Measurements from ENCODE around the gene IGF2R. TPM values are rescaled to one million over a fixed set of nuclear protein-coding genes. Genes with fewer than 3 reads are reported as not detected.
"Not testable (repeated sequence)": the region's sequence is repeated elsewhere in the genome, so short reads cannot be mapped to it uniquely, and the experiment has no call there.

IGF2R gene
- total RNA-seq, 1 donor from 2014 or later, result 247 TPM

DNA sequence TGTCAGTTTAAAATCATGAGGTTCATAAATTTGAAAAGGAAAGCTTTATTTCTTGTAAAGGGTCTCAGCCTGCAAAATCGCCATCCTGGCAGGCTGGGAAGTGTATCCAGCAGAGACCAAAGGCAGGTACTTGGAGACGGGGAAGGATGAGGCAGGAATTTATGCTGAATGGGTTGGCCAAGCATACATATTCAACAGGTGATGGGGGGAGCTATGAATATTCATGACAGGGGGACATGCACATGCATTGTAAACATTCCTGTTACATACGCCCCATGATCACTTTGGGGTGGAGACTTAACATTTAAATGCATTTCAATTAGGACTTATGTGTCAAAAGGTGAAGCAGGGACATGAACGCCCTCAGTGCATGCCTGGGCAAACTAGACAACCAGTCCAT is 142.9 kb downstream of the IGF2R start:
- H3K4me1 Mint-ChIP-seq (ENCODE audit: low read depth), result no peaks in the 10 kb centered on the region
- no peak for TF ChIP-seq CTCF (IDR thresholded peaks at IDR 0.05)
- no peaks in the 10 kb centered on the region for H3K27me3 Mint-ChIP-seq (ENCODE audit: low read depth)
- H3K4me3 Mint-ChIP-seq (ENCODE audit: unreplicated experiment), result no peak overlapping the region
- no peaks in the 10 kb centered on the region for H3K9me3 Mint-ChIP-seq (ENCODE audit: low read depth)
- no peak overlapping the region for H3K27ac Mint-ChIP-seq (ENCODE audit: unreplicated experiment)
- no peak for DNase-seq (ENCODE audit: low spot score)
- peaks cover 18% of the 10 kb centered on the region for H3K36me3 Mint-ChIP-seq (ENCODE audit: low read depth)

GRCh38 chr6:160112628-160113299 is 143.9 kb downstream of the IGF2R start:
- Mint-ChIP-seq H3K27ac (ENCODE audit: unreplicated experiment) (no peak overlapping the region), H3K4me1 (ENCODE audit: low read depth) (no peaks in the 10 kb centered on the region), H3K36me3 (ENCODE audit: low read depth) (peaks cover 17% of the 10 kb centered on the region), H3K27me3 (ENCODE audit: low read depth) (no peaks in the 10 kb centered on the region), H3K9me3 (ENCODE audit: low read depth) (no peaks in the 10 kb centered on the region), H3K4me3 (ENCODE audit: unreplicated experiment) (no peak overlapping the region)
- DNase-seq (ENCODE audit: low spot score), result no peak
- TF ChIP-seq CTCF (IDR thresholded peaks at IDR 0.05), result no peak

GRCh38 chr6:160114536-160114935 is 145.7 kb downstream of the IGF2R start:
- not testable (repeated sequence) for H3K27me3 Mint-ChIP-seq (ENCODE audit: low read depth); H3K4me3 Mint-ChIP-seq (ENCODE audit: unreplicated experiment); H3K4me1 Mint-ChIP-seq (ENCODE audit: low read depth); H3K27ac Mint-ChIP-seq (ENCODE audit: unreplicated experiment); DNase-seq (ENCODE audit: low spot score); H3K9me3 Mint-ChIP-seq (ENCODE audit: low read depth)
- peaks cover 14% of the 10 kb centered on the region for H3K36me3 Mint-ChIP-seq (ENCODE audit: low read depth)

DNA sequence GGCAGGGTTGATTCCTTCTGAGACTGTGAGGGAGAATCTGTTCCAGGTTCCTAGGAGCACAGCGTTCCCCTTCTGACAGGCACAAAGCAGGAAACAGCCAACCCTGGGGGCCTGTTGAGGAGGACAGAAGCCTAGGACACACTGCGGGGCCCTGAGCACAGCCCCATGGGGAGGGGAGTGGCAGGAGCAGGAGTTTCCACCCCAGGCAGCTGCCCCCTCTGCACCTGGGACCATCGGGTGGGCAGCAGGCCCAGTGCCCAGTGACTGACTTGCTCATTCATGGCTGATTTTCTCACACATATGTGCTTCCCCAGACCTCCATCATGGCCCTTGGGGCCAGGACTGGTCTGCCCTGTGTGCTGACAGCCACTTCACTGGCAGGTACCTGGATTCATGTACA is 146.5 kb downstream of the IGF2R start:
- Mint-ChIP-seq H3K36me3 (ENCODE audit: low read depth) (peaks cover 14% of the 10 kb centered on the region), H3K4me1 (ENCODE audit: low read depth) (peaks cover 10% of the 10 kb centered on the region), H3K9me3 (ENCODE audit: low read depth) (no peaks in the 10 kb centered on the region), H3K4me3 (ENCODE audit: unreplicated experiment) (no peak overlapping the region), H3K27ac (ENCODE audit: unreplicated experiment) (no peak overlapping the region), H3K27me3 (ENCODE audit: low read depth) (no peaks in the 10 kb centered on the region)
- no peak for TF ChIP-seq CTCF (IDR thresholded peaks at IDR 0.05)
- DNase-seq (ENCODE audit: low spot score), result no peak

DNA sequence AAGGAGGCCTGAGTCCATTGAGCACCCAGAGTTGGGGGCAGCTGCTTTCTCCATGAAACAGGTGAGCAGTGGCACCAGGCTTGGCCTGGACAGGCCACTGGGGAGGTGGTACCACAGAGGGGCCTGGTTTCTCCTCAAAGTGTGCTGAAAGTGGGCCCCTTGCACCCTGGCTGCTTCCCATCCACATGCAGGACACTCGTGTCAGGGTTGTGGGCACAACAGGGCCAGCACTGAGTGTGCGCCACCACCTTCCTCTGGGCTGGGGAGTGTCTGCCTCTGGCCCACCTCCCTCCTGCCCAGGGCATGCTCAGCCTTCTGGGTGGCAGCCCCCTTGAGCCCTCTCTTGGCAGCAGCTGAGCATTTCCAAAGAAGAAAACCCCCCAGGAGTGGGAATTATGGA is 147.5 kb downstream of the IGF2R start:
- Mint-ChIP-seq H3K27ac (ENCODE audit: unreplicated experiment) (no peak overlapping the region), H3K36me3 (ENCODE audit: low read depth) (peaks cover 14% of the 10 kb centered on the region), H3K4me3 (ENCODE audit: unreplicated experiment) (no peak overlapping the region), H3K4me1 (ENCODE audit: low read depth) (peaks cover 10% of the 10 kb centered on the region), H3K9me3 (ENCODE audit: low read depth) (no peaks in the 10 kb centered on the region), H3K27me3 (ENCODE audit: low read depth) (no peaks in the 10 kb centered on the region)
- TF ChIP-seq CTCF (IDR thresholded peaks at IDR 0.05), result no peak
- DNase-seq (ENCODE audit: low spot score), result no peak

DNA sequence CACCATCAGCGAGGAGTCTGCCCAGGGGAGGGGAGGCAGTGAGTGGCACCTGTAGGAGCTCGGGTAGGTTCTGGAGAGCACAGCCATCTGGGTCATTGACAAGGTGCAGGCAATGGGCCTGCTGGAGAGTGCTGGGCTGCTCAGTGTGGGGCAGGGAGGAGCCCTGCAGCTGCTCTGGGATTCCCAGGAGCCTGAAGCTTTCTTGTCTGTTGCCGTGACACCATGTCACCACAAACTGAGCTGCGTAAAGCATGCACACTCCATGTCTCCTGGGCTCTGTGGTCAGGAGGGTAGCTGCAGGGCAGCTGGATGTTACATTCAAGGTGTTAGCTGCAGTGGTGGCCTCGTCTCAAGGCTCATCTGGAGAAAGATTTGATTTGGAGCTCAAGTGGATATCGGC is 148.3 kb downstream of the IGF2R start:
- Mint-ChIP-seq H3K4me3 (ENCODE audit: unreplicated experiment) (no peak overlapping the region), H3K9me3 (ENCODE audit: low read depth) (no peaks in the 10 kb centered on the region), H3K27ac (ENCODE audit: unreplicated experiment) (no peak overlapping the region)

More for the DNA sequence above, 148.3 kb downstream of the IGF2R start:
- H3K4me1 Mint-ChIP-seq (ENCODE audit: low read depth), result peaks cover 10% of the 10 kb centered on the region
- peaks cover 14% of the 10 kb centered on the region for H3K36me3 Mint-ChIP-seq (ENCODE audit: low read depth)
- TF ChIP-seq CTCF (IDR thresholded peaks at IDR 0.05), result no peak
- DNase-seq (ENCODE audit: low spot score), result no peak
- no peaks in the 10 kb centered on the region for H3K27me3 Mint-ChIP-seq (ENCODE audit: low read depth)

All from chondrocyte (in vitro differentiated cells).